ENCODE measurements around the gene CTPS1. TPM values are rescaled to one million over a fixed set of nuclear protein-coding genes. Genes with fewer than 3 reads are reported as not detected.

Gene CTPS1
- total RNA-seq, 1 experiment from 2014 or later: 69.9 TPM

DNA sequence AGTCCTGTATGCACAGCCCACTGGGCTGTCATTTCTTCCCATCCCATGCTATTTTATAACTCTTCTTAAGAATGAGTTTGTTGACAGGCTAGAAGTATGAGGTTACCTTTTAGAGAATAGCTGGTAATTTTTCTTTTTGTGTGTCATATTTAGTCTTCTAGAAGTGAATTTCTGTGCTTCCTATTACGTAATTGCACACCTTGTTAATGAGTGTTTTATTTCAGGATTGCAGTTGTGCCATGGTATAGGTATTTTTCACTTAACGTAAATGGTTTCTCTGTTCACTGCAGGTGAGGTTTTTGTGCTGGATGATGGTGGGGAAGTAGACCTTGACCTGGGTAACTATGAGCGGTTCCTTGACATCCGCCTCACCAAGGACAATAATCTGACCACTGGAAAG is 5.0 kb downstream of the CTPS1 start:
- TF ChIP-seq, protein P1, sequence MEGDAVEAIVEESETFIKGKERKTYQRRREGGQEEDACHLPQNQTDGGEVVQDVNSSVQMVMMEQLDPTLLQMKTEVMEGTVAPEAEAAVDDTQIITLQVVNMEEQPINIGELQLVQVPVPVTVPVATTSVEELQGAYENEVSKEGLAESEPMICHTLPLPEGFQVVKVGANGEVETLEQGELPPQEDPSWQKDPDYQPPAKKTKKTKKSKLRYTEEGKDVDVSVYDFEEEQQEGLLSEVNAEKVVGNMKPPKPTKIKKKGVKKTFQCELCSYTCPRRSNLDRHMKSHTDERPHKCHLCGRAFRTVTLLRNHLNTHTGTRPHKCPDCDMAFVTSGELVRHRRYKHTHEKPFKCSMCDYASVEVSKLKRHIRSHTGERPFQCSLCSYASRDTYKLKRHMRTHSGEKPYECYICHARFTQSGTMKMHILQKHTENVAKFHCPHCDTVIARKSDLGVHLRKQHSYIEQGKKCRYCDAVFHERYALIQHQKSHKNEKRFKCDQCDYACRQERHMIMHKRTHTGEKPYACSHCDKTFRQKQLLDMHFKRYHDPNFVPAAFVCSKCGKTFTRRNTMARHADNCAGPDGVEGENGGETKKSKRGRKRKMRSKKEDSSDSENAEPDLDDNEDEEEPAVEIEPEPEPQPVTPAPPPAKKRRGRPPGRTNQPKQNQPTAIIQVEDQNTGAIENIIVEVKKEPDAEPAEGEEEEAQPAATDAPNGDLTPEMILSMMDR (IDR thresholded peaks at IDR 0.05; ENCODE audit: unreplicated experiment): no peak
- H3K36me3 Mint-ChIP-seq (ENCODE audit: insufficient read depth, unreplicated experiment): peaks cover 54% of the 10 kb centered on the region
- POLR2A ChIA-PET: interaction anchor here (0.6 to 1.2 kb wide), 4 partner anchors 18 to 290 kb away, joined by 3 to 4 read pairs (median 4); no protein-coding TSS in a partner anchor
- intact Hi-C loops (cut with micrococcal nuclease): no loop called here
- H3K4me3 Mint-ChIP-seq (ENCODE audit: unreplicated experiment): no peak overlapping the region
- no peaks in the 10 kb centered on the region for H3K9me3 Mint-ChIP-seq (ENCODE audit: unreplicated experiment)
- CTCF ChIA-PET: interaction anchor here (0.7 to 1.0 kb wide), 2 partner anchors 35 to 180 kb away, joined by 3 to 4 read pairs; no protein-coding TSS in a partner anchor
- DNase-seq (ENCODE audit: unreplicated experiment): no peak
- H3K27me3 Mint-ChIP-seq (ENCODE audit: insufficient read depth, unreplicated experiment): no peaks in the 10 kb centered on the region
- H3K27ac Mint-ChIP-seq (ENCODE audit: low read depth, unreplicated experiment): no peak overlapping the region
- no TSS peak for BruUV-seq (replicated peaks)
- peaks cover 22% of the 10 kb centered on the region for H3K4me1 Mint-ChIP-seq (ENCODE audit: insufficient read depth, unreplicated experiment)

DNA sequence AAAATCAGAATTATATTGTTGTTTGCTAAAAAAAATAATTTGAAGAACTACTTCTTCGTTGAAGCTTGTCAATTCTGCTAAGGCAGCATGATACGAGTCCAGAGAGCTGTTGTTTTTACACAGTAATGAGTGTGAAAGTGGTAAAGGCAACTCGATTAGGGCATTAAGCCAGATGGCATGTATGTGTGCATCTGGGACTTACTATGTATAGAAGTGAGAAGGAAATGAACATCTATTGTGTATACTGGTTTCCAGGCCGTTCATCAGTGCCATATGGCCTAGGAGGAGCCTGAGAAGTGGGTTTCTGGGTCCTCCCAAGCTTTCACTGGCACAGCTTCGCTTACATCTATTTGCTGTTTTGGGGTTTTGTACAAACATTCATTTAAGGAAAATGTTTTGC is 5.7 kb downstream of the CTPS1 start:
- CTCF ChIA-PET: interaction anchor here (0.6 to 0.7 kb wide), 3 partner anchors 42 to 180 kb away, joined by 3 read pairs; no protein-coding TSS in a partner anchor
- no peaks in the 10 kb centered on the region for H3K9me3 Mint-ChIP-seq (ENCODE audit: unreplicated experiment)
- peaks cover 22% of the 10 kb centered on the region for H3K4me1 Mint-ChIP-seq (ENCODE audit: insufficient read depth, unreplicated experiment)
- intact Hi-C loops (cut with micrococcal nuclease): no loop called here
- TF ChIP-seq, protein P1 (IDR thresholded peaks at IDR 0.05; ENCODE audit: unreplicated experiment): no peak
- H3K27me3 Mint-ChIP-seq (ENCODE audit: insufficient read depth, unreplicated experiment): no peaks in the 10 kb centered on the region
- no peak overlapping the region for H3K4me3 Mint-ChIP-seq (ENCODE audit: unreplicated experiment)
- no peak for DNase-seq (ENCODE audit: unreplicated experiment)
- POLR2A ChIA-PET: interaction anchor here (0.6 kb wide), 2 partner anchors 22 to 117 kb away, joined by 3 read pairs; no protein-coding TSS in a partner anchor
- peak overlapping the region; percentile 70 for H3K27ac Mint-ChIP-seq (ENCODE audit: low read depth, unreplicated experiment)
- BruUV-seq (replicated peaks): no TSS peak
- H3K36me3 Mint-ChIP-seq (ENCODE audit: insufficient read depth, unreplicated experiment): peaks cover 60% of the 10 kb centered on the region

DNA sequence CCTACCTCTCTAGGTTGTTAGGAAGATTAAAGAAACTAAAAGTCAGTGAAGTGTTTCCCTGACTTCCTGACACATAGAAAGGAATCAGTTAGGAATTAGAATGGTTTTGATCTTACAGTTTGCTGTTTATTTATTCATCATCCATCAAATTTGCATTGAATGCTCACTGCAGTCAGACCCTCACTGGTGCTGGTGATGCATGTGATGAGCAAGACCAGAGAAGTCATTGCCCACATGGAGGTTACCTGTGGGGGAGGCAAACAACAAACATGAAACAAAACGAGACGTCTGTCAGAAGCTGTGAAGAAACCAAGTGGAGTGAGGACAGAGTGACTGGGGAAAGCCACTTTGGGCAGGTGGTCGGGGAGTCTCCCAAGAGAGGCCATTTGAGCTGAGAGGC is 6.4 kb downstream of the CTPS1 start:
- H3K27me3 Mint-ChIP-seq (ENCODE audit: insufficient read depth, unreplicated experiment): no peaks in the 10 kb centered on the region
- no peak for DNase-seq (ENCODE audit: unreplicated experiment)
- TF ChIP-seq, protein P1 (IDR thresholded peaks at IDR 0.05; ENCODE audit: unreplicated experiment): no peak
- peaks cover 17% of the 10 kb centered on the region for H3K4me1 Mint-ChIP-seq (ENCODE audit: insufficient read depth, unreplicated experiment)
- peaks cover 67% of the 10 kb centered on the region for H3K36me3 Mint-ChIP-seq (ENCODE audit: insufficient read depth, unreplicated experiment)
- no TSS peak for BruUV-seq (replicated peaks)
- CTCF ChIA-PET: interaction anchor here (1.3 kb wide), 1 partner anchor 17 kb away, joined by 8 read pairs; no protein-coding TSS in a partner anchor
- no peaks in the 10 kb centered on the region for H3K9me3 Mint-ChIP-seq (ENCODE audit: unreplicated experiment)
- H3K27ac Mint-ChIP-seq (ENCODE audit: low read depth, unreplicated experiment): peak overlapping the region; percentile 70
- H3K4me3 Mint-ChIP-seq (ENCODE audit: unreplicated experiment): no peak overlapping the region
- intact Hi-C loops (cut with micrococcal nuclease): no loop called here
- POLR2A ChIA-PET: no interaction called here

DNA sequence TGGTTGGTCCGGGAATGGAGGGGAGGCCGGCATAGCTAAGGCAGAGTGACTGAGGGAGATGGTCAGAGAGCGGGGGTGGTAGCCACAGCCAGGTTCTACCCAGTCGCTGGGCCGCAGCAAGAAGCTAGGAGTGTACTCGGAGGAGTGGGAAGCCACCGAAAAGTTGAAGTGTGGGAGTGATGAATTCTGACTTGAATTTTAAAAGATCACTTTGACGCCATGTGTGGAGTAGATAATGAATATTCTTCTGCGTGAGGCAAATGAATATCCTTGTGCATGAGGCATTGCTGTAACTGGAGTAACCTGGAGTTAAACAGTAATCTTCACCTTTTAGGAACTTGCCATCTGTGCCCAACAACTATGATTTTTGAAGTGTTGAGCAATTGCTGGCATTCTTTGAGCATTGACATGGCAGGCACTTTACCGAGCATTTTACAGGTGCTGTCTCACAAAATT is 6.9 kb downstream of the CTPS1 start:
- peaks cover 72% of the 10 kb centered on the region for H3K36me3 Mint-ChIP-seq (ENCODE audit: insufficient read depth, unreplicated experiment)
- H3K27ac Mint-ChIP-seq (ENCODE audit: low read depth, unreplicated experiment): peak overlapping the region; percentile 70
- CTCF ChIA-PET: interaction anchor here (1.3 kb wide), 1 partner anchor 17 kb away, joined by 8 read pairs; no protein-coding TSS in a partner anchor
- H3K27me3 Mint-ChIP-seq (ENCODE audit: insufficient read depth, unreplicated experiment): no peaks in the 10 kb centered on the region
- peaks cover 12% of the 10 kb centered on the region for H3K4me1 Mint-ChIP-seq (ENCODE audit: insufficient read depth, unreplicated experiment)
- H3K9me3 Mint-ChIP-seq (ENCODE audit: unreplicated experiment): no peaks in the 10 kb centered on the region
- TF ChIP-seq, protein P1 (IDR thresholded peaks at IDR 0.05; ENCODE audit: unreplicated experiment): no peak
- intact Hi-C loops (cut with micrococcal nuclease): no loop called here
- no peak for DNase-seq (ENCODE audit: unreplicated experiment)
- BruUV-seq (replicated peaks): no TSS peak
- no peak overlapping the region for H3K4me3 Mint-ChIP-seq (ENCODE audit: unreplicated experiment)
- POLR2A ChIA-PET: interaction anchor here (0.6 kb wide), 1 partner anchor 10 kb away, joined by 3 read pairs; no protein-coding TSS in a partner anchor
